Measurements from ENCODE around the gene HPCAL1.

- TF ChIP-seq POLR2A (IDR thresholded peaks at IDR 0.05) (no peak), CTCF (IDR thresholded peaks at IDR 0.05) (no peak)
Observed at GRCh38 chr2:10297959-10298531, 4.7 kb upstream of the HPCAL1 start.

Measured in testis (tissue), 2 donors.